Muscle layer of duodenum (tissue), 2 donors: ENCODE measurements around the gene GPATCH2.

Experiments
- H3K27ac ChIP-seq: one replicate; pipeline ENCODE4 v1.7.0; 2013; ENCODE audit warnings: mild to moderate bottlenecking, low read length
- H3K27me3 ChIP-seq: one replicate; pipeline ENCODE4 v1.7.0; 2013; ENCODE audit warnings: low read depth, mild to moderate bottlenecking, control low read depth, low read length
- H3K36me3 ChIP-seq, 2 donors: one replicate each; pipeline ENCODE4 v1.7.0; 2013; ENCODE audit warnings: low read length in 2 of 2, control low read depth in 1 of 2, mild to moderate bottlenecking in 1 of 2; ENCODE audit not compliant: insufficient read depth in 2 of 2, control insufficient read depth in 1 of 2
- H3K4me1 ChIP-seq, 2 donors: one replicate each; pipeline ENCODE4 v1.7.0; 2013; ENCODE audit warnings: low read length in 2 of 2, mild to moderate bottlenecking in 2 of 2, control low read depth in 1 of 2, moderate library complexity in 1 of 2; ENCODE audit not compliant: insufficient read depth in 2 of 2, control insufficient read depth in 1 of 2
- H3K4me3 ChIP-seq, 2 donors: one replicate each; pipeline ENCODE4 v1.7.0; 2013; ENCODE audit warnings: low read length in 2 of 2, low read depth in 1 of 2, mild to moderate bottlenecking in 1 of 2
- H3K9me3 ChIP-seq, 2 donors: one replicate each; pipeline ENCODE4 v1.7.0; 2013; ENCODE audit warnings: low read length in 2 of 2, control low read depth in 1 of 2, mild to moderate bottlenecking in 1 of 2; ENCODE audit not compliant: control insufficient read depth in 1 of 2
- donor health status: healthy.

GPATCH2 gene

DNA sequence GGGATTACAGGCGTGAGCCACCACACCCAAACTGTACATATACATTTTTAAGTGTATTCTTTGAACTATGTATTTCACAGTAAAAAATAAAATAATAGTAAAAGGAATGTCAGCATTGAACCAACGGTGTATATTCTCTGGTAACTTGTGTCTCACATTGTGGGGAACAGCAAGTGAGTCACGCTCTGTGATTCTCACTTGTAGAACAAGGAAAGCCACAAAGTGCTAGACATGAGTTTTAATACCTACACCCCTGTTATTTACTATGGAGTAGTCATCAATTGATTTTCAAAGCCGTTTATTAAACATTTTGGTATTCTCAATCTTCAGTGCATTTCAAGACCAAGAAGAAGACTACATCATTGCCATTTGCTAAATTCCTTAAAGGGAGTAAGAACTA is 197.2 kb downstream of the GPATCH2 start:
- no peak overlapping the region for H3K4me3 ChIP-seq
- no peaks in the 10 kb centered on the region for H3K4me1 ChIP-seq
- H3K36me3 ChIP-seq = peaks cover 0 to 26% of the 10 kb centered on the region in 2 donors
- H3K9me3 ChIP-seq = no peaks in the 10 kb centered on the region
- H3K27me3 ChIP-seq = no peaks in the 10 kb centered on the region
- H3K27ac ChIP-seq = no peak overlapping the region

DNA sequence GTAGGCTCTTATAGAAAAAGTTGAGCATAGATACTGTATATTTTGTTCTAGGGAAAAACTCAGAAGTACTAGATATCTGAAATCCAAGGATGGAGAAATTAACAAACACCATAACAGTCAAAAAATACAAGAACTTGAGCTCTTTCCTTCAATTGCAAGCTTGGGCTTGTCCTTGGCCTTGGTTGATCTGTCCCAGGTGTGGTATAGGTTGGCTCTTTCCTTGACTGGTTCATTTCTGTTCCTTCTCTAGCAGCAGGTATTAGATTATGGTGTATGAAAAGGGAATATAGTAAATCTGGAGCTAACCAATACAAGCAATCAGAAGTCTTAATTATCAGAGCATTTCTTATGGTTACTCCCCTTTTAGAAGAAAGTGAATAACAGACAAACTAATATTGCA is 198.6 kb downstream of the GPATCH2 start:
- Histone ChIP-seq H3K27me3 (no peaks in the 10 kb centered on the region), H3K36me3 (peaks cover 0 to 18% of the 10 kb centered on the region in 2 donors), H3K9me3 (no peaks in the 10 kb centered on the region), H3K27ac (no peak overlapping the region), H3K4me3 (no peak overlapping the region), H3K4me1 (no peaks in the 10 kb centered on the region)

DNA sequence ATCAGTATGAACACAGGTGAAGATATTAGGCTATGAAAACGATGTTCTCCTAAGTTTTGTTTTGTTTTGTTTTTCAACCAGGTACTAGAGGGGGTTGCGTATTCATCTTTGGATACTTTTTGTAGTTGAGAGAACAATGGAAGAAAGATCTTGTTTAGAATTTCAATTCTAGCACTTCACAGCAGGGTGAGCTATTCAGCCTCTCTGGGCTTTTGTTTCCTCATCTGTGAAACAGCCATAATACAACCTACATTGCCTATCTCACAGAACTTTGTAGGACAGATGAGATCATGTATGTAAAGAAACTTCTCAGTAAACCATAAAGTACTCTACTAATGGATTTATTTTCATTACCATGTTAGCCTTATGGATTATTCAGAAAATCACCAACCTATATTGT is 199.5 kb downstream of the GPATCH2 start:
- Histone ChIP-seq H3K27me3 (no peaks in the 10 kb centered on the region), H3K4me1 (no peaks in the 10 kb centered on the region), H3K36me3 (peaks cover 0 to 12% of the 10 kb centered on the region in 2 donors), H3K9me3 (no peaks in the 10 kb centered on the region), H3K4me3 (no peak overlapping the region), H3K27ac (no peak overlapping the region)

DNA sequence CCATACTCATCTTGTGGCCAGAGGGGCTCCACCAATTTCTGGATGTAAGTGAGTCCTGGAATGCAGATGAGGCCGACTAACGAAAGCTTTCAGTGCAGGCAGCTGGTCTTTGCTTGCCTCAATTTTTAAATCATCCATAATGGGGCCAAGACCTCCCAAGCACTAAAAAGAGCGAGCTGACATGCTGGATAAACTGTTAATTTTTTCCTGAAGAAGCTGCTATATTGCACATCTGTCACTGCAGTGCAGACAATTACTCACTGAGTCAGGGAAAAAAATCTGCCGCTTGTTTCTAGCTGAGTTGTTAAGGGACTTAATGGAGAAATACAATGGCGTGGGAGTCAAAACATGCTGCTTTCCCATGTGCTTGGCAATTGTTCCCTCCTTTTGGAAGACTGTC is 205.5 kb downstream of the GPATCH2 start:
- H3K9me3 ChIP-seq = no peaks in the 10 kb centered on the region
- no peaks in the 10 kb centered on the region for H3K27me3 ChIP-seq
- no peak overlapping the region for H3K27ac ChIP-seq
- H3K36me3 ChIP-seq = peaks cover 0 to 1% of the 10 kb centered on the region in 2 donors
- no peaks in the 10 kb centered on the region for H3K4me1 ChIP-seq
- no peak overlapping the region for H3K4me3 ChIP-seq

DNA sequence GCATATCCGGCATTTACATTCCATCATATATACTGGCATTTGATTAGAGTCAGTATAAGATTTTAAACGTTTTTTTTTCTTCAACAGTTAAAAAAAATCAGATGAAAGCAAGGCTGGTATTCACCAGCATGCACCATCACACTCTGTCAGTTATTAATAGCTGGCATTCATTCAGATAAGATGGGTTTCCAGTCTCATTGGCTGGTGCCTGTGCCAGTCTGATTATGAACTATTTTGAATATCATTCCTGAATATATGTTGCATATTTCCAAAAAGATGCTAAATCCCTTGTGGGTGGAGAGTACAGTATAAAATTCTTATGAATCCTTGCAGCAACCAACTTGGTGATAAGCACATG is 211.7 kb downstream of the GPATCH2 start:
- H3K9me3 ChIP-seq = no peaks in the 10 kb centered on the region
- H3K4me1 ChIP-seq = no peaks in the 10 kb centered on the region
- no peaks in the 10 kb centered on the region for H3K36me3 ChIP-seq
- no peak overlapping the region for H3K4me3 ChIP-seq
- H3K27me3 ChIP-seq = no peaks in the 10 kb centered on the region
- H3K27ac ChIP-seq = no peak overlapping the region

DNA sequence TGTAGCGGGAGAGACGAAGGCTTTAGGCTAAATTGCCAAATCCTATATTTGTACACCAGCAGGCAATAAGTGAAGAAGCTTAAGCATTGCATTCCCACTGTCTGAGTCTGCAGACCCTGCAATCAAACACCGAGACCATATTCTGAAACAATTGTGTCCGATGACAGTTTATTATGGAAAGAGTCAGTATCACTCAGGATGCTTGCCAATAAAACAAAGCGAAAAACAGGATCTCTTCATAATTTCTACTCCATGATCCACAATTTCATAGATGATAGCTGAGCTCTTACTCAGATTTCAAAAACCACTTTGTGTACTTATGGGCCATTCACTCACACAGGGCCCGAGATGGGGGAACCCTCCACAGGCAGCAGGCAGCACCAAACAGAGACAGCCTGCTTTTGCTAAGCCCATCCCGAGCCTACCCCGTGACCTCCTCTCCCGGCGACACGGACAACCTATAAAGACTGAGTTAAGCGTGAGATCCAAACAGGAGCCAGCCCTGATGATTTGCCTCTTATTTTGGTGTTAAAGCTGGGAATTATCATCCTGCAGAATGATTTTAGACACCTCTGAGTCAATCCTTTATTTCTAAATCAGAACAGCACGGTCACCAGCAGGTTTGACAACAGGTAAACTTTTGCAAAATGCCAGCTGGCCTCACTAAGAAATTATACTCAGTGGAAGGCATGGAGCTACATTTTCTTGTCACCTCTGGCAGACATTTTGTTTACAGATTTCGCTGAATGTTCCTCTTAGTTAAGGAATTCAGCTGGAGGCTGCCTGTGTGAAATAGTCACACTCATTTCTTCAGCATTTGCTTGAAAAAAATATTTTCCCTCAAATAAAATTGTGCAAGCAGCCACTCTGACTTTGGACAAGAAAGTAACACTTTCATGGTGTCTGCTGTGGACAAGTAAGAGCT is 212.4 kb downstream of the GPATCH2 start:
- H3K4me1 ChIP-seq = no peaks in the 10 kb centered on the region
- H3K36me3 ChIP-seq = no peaks in the 10 kb centered on the region
- H3K27ac ChIP-seq = no peak overlapping the region
- no peaks in the 10 kb centered on the region for H3K27me3 ChIP-seq
- no peak overlapping the region for H3K4me3 ChIP-seq
- no peaks in the 10 kb centered on the region for H3K9me3 ChIP-seq

DNA sequence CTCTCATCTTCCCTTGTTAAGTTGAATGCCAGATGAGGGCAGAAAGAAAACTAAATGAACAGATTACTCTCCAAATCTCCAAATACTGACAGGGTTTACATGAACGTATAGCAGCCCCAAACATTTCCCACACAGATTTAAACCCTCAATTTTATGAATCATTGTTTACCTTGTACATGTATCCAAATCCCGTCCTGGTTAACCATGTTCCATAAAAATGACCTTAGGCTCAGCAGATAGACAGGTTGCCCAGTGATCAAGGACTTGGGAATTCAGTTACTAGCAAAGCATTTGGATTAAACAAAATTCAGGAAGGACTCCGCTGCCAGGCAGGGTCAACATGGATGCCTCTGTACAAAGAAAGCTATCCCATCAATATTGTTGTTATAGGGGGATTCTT is 213.5 kb downstream of the GPATCH2 start:
- no peak overlapping the region for H3K27ac ChIP-seq
- H3K27me3 ChIP-seq = no peaks in the 10 kb centered on the region
- H3K4me3 ChIP-seq = no peak overlapping the region
- H3K4me1 ChIP-seq = no peaks in the 10 kb centered on the region
- no peaks in the 10 kb centered on the region for H3K36me3 ChIP-seq
- H3K9me3 ChIP-seq = no peaks in the 10 kb centered on the region

DNA sequence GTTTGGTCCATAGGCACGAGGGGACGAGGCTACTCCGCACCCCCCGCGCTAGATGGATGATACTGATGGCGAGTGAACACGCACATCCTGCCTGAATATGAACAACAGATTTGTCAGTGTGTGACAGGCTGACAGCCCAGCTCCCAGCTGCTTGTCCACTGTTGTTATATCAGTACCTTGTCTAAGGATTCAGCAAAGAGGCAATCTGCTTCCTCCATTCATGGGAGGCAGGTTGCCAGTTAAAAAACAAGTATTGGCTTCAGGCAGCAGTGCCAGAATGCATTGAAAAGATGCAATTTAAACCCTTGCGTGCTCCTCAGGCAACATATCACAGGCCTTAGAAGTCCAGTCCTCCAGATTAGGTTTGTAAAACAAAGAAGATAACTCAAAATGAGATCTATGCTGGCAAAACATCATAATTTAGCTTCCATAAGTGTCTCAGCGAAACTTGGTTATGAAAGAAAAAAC is 223.3 kb downstream of the GPATCH2 start:
- Histone ChIP-seq H3K4me1 (no peaks in the 10 kb centered on the region), H3K27me3 (no peaks in the 10 kb centered on the region), H3K9me3 (no peaks in the 10 kb centered on the region), H3K27ac (no peak overlapping the region), H3K4me3 (peak overlapping the region in 1 of 2 donors; percentile 31), H3K36me3 (no peaks in the 10 kb centered on the region)

DNA sequence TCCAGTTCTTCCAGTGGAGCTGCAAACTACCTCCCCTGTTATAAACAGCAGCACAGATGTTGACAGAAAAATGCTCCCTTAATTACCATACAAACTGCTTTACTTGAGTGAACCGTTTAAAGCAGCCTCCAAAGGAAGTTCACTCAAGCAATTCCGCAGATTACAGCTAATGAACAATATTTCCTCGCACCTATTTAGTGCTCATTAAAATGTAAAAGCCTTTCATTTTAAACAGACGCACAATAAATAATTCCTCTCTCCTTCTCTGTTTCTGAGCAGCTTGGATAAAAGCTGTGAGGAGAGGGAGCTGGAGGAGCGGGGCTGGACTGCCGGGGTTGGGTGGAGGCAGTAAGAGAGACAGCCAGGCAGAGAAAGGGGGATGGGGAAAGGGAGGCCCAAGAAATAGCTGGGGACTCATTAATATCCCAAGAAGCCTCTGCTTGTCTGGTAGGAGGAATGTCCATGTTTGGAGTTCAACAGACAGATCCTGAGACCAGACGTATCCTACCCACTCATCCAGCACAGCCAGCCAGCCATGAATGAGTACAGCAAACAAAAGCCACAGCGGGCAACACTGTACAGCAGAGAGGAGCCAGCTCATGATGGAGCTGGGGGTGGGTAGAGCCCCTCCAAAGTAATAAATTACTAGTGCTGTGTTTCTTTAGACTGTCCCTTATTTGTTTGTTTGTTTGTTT is 227.7 kb downstream of the GPATCH2 start:
- Histone ChIP-seq H3K4me3 (no peak overlapping the region), H3K27me3 (no peaks in the 10 kb centered on the region), H3K36me3 (no peaks in the 10 kb centered on the region), H3K27ac (no peak overlapping the region), H3K9me3 (no peaks in the 10 kb centered on the region), H3K4me1 (no peaks in the 10 kb centered on the region)

DNA sequence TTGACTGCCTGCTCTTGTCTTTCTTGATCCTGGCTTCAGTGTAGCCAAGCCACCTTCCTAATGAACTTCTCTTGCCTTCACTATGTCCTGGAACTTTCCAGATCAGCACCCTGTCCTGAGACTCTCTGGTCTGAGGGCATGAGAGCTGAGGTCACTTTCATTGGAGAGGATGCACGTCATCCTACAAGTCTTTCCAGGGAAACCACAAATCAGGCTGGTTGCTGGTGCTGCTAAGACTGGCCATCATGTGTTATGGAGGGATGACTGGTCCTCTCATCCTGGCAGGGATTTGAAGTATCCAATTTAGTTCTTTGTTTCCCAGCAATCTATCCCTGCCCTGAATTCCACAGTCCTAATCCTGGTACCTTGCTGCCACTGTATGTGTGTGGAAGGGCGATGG is 228.6 kb downstream of the GPATCH2 start:
- Histone ChIP-seq H3K36me3 (no peaks in the 10 kb centered on the region), H3K9me3 (no peaks in the 10 kb centered on the region), H3K27me3 (no peaks in the 10 kb centered on the region), H3K4me1 (no peaks in the 10 kb centered on the region), H3K27ac (no peak overlapping the region), H3K4me3 (no peak overlapping the region)

DNA sequence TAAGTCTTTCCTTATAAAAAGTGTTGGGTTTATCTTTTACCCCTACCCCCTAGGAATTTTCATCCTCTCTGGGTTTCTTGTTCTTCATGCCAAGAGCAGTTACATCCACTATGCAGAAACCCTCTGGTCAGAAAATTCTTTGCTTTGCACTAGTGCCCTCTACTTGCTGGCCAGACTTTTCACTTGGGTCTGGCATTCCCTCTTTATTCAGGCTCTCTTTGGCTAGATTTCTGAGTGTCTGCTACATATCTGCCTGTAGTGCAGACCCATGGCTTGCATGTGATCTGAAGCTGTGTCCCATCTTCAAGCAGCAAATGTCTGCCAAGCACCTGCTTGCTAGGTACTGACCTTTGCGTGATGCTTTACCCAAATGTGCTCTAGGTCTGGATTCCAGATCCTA is 237.0 kb downstream of the GPATCH2 start:
- no peaks in the 10 kb centered on the region for H3K36me3 ChIP-seq

More for the DNA sequence above, 237.0 kb downstream of the GPATCH2 start:
- Histone ChIP-seq H3K27me3 (peaks cover 4% of the 10 kb centered on the region), H3K27ac (no peak overlapping the region), H3K4me1 (no peaks in the 10 kb centered on the region), H3K9me3 (no peaks in the 10 kb centered on the region), H3K4me3 (no peak overlapping the region)
